AG10803 (cell line): ENCODE results near the gene DMAP1.

Experiments
- DNase-seq: peaks from one replicate; pipeline ENCODE4 v3.0.0; 2010; ENCODE audit warnings: low read depth
- H3K4me3 ChIP-seq: 2 replicates; pipeline ENCODE4 v1.5.1; 2011; ENCODE audit warnings: mild to moderate bottlenecking, low read length, control low read depth
- CTCF ChIP-seq: conservative IDR thresholded peaks from 2 replicates; pipeline ENCODE4 v1.5.1; 2011; ENCODE audit warnings: mild to moderate bottlenecking, low read length, control low read depth, inconsistent platforms

Gene DMAP1

GRCh38 chr1:44268054-44268453 is 54.8 kb downstream of the DMAP1 start:
- no peak for TF ChIP-seq CTCF
- DNase-seq = no peak
- no peak overlapping the region for H3K4me3 ChIP-seq
